Stimulated activated CD8-positive, alpha-beta memory T cell treated with anti-CD3 and anti-CD28 coated beads, Interleukin-4, amount 100 ng/mL, for 48 hours (primary cell): ENCODE measurements around the gene CACNA2D3.

Source experiments
- DNase-seq: peaks from one replicate; pipeline ENCODE4 v3.0.0-alpha.2; 2020

The CACNA2D3 gene

DNA sequence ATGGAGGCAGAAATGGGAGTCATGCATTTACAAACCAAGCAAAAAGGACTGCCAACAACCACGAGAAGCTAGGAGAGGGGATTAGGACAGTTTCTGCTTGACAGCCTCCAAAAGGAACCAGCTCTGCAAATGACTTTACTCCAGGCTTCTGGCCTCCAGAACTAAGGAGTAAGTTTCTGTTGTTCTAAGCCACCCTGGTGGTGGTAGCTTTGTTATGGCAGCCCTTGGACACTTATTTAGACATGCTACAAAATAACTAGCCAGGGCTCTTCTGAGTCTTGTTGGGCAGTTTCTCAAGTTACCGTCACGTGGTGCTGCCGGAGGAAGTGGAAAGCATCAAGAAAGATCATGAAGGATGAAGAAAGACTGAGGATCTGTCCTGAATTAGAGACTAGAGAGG is 419.0 kb downstream of the CACNA2D3 start:
- DNase-seq, result no peak

DNA sequence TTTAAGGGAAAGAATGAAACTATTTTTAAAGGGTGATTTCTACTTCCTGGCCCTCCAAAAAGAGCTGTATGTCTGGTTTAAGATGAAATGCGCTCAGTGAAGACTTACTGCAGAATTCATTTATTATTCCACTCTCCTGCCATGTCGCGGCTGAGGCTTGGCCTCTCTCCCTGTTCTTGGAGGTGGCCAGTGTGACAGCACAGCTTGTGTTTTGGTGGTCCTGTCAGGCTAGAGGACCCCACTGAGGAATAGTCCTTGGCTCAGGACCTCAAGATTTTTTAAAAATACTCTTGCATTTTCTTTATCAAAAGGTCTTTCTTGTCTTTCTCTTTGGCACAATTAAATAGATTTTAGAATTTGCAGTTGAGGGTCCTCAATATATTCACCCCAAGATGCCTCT is 421.1 kb downstream of the CACNA2D3 start:
- no peak for DNase-seq

DNA sequence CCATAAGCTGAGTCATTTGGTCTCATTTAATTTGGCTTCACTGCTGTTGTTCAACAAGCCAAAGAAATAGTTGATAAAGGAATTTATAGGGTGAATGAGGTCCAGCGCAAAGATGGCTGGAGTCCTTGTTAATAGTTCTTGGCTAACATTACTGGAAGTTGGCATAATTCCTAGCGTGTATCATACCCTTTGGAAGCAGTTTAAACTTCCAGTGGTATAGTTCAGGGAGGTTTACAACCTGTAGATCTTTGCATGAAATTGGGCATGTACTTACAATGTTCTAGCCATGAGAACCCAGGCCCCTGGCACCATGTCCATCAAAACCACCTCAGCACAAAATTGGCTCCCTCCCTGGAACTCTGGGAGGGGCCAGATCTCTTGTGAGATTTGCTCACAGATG is 424.7 kb downstream of the CACNA2D3 start:
- no peak for DNase-seq

DNA sequence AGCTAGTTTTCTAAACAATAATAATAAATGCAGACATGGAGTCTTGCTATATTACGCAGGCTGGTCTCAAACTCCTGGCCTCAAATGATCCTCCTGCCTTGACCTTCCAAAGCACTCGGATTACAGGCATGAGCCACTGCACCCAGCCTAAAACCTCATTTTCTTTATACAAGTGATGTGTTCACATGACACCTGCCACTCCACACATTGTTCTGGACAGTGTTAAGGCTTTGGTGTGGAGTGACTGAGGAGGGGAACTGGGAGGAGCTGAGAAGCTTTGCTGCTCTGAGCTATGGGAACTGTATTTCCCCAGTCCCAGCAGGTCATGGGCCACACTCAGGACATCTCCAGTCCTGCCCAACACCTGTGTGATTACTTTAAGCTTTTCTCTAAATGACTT is 425.5 kb downstream of the CACNA2D3 start:
- no peak for DNase-seq

DNA sequence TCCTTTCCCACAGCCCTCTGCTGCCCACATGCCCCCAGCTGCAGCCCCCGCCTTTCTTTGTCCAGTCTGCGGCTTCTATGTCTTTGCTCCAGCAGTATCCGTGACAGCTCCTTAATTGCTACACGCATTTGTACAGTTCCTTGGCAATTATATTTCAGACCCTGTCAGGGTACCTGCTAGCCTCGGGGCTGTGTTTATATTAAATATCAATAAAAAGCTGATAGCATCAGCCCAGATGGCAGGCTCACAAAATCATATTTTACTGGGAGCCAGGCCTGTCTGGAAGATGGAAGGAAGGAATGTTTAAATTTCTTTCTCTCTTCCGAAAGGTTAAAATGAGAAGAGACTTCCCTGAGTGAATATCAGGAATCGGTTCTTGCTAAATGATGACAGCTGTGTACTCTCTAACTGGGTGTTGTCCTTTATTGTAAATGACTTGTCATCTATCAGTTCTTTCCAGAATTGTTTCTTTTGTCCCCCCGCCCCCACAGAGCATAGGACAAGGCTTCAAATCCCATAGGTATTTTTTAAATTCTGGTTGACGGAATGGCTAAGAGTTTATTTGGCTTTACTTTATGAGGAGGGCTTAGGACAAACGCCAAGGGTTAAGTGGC is 427.4 kb downstream of the CACNA2D3 start:
- no peak for DNase-seq

DNA sequence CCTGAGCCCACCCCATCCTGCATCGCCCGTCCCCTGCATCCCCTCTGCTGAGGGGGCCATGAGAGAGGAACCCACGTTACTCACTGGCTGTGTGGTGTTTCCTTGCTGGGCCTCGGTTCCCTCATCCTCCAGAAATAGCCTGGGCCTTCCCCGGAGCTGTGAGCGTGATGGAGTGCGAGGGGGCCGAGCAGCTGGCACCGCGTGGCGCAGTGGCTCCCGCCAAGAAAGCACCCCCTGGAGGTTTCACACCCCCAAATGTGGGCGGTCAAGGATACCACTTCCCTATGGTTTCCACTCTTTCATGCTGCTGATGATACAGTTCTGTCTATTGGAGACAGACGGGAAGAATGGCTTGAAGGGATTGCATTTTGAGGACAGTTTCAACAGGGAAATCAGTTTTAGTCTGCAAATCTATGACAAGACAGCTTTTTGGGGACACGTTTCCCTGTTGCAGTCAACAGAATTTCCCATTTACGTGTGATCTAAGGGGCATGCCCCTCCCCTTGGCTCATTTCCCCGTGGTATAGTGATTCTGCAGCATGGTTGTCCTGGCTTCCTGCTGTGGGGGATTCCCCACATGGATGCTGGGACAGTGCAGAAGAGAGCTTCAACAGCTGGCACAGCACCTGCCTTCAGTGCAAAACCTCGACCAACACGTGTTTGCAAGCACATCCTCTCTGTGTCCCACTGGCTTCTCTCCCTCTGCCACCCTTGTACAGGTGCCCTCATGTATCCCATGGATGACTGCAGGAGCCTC is 428.0 kb downstream of the CACNA2D3 start:
- no peak for DNase-seq

DNA sequence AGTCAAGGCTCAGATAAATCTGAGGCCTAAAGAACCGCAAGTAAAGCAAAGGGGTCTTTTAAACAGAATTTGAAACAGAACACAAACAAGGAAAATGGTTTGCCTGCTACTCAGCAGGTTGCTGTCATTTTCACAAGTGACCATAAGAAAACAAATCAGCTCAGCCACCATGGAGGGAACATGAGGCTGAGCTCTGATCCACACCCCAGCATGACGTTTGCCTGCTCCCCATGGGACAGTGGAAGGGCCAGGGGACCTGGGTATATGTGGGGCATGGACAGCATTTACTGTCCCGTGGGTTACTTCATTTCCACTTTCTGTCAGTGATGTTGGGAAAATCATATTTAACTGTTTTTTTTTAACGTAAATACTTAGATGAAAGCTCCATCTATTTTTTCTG is 434.3 kb downstream of the CACNA2D3 start:
- DNase-seq, result no peak

DNA sequence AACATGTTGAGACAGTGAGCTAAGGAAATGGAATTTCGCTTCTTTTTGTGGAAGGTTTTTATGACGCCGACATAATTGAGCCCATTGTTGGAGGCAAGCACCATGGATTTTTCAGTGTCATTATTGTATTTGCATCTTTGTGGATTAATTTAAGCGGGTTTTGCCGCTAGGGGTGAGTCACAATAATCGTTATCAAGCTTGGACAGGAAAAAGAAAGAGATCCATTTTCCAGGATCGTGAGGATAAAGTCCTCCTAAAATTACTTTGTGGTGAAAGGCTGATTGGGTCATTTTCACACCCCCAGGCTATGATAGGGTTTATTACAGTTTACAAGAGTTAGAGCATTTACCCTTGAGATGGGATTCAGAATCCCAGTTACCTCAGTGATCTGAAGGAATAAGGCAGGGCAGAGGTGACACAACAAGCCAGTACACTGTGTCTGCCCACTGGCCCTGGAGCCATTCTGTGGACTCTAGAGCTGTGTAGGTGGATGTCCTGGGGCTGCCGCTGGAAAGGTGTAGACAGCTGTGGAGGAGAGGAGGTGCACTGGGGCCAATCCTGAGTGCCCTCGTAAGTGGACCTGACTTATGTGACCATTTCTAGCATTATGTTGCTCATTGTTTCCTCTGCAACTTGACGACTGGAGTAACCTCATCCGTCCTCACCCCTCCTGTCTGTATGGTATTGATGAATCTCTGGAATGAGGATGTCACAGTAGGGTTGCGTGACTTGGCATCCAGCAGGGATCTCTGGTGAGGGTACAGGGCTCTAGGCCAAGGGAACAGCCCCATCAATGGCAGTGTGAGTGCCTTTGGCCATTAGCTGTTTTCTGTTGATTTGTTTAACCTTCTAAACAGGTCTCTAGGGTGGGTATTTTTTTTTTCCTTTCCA is 435.4 kb downstream of the CACNA2D3 start:
- no peak for DNase-seq

DNA sequence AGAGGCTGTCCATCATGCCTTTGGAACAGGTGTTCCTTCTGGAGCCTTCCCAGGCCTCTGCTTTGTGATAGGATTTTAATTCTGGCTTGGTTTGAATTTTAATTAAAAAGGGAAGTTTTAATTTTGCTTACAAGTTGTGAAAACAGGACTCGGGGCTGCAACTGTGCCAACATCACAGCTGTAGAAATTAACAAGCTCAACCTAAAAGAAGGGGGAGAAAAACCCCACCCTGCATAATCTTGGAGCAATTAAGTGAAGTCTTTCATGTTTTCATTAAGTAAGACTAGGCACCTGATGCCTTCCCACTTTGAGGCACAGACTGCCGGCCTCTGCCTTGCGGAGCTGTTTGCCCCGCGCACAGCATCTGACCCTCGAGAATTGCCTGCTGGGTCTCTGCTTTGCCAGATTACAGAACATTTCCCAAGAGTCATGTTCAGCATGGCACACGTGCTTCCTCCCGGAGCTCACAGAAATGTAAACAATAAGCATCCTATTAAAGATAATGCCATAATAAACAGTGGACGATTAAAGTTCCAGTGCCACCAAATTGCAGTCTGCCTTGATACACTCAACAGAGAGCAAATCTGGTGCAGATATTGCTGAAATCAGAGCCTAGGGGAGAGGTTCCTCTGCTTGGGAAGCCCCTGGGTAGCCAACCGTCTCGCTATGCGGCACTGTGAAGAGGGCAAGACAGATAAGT is 441.3 kb downstream of the CACNA2D3 start:
- no peak for DNase-seq

DNA sequence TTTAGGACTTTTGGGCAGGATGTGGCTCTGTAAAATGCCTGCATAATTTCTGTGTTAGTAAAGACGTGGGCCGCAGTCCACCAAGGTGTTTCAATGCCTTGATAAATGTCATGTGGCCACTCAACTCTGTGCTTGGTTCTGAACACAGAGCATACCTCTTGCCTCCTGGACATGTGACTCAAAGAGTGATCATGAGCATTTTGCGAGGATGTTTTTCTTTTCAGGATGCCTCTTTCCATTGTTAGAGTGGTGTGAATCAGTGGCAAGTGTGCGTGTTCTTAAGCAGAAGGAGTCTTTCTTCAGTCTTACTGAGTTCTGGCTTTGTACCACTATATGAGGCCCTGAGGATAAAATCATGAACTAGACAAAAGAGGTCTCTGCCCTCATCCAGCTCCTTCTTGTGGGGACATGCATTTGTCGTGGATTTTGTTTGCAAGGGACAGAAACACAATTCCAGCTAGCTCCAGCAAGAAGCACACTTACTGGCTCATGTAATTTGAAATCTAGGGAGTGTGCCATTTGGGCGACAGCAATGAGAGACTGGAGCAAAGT is 442.1 kb downstream of the CACNA2D3 start:
- no peak for DNase-seq

DNA sequence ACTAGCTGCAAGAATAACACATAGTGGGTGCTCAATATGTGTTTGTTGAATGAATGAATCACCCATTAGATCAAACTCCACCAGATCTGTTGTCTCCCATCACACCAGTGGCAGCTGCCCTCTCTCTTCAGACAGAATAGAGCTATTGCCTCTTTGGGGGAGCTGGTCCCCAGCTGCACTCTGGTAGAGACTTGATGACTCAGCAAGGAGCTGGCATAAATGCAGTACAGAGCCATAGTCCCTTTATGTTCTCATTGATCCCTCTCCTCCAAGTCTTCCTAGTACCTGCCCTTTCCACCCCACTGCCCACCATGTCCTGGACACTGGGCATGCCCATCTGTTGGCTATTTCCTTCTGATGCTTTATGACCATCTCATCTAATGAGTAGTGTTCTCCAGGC is 443.6 kb downstream of the CACNA2D3 start:
- DNase-seq, result no peak

DNA sequence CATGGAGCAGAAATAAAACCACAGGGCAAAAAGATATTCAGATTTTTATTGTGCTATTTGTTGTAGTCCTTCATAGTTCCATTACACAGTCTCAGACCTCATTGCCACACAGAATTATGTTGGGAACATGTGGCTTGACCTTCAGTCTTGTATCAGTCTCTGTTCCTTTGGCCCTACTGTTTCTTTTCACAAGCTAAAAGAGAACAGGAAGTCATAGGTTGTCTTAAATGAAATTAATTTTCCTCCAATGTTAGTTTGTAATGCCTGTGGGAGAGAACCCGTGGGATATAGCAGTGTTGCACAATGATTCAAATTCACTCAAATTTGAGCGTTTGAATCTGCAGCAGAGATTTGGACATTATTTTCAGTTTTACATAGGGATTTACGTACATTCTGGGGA is 445.6 kb downstream of the CACNA2D3 start:
- no peak for DNase-seq

DNA sequence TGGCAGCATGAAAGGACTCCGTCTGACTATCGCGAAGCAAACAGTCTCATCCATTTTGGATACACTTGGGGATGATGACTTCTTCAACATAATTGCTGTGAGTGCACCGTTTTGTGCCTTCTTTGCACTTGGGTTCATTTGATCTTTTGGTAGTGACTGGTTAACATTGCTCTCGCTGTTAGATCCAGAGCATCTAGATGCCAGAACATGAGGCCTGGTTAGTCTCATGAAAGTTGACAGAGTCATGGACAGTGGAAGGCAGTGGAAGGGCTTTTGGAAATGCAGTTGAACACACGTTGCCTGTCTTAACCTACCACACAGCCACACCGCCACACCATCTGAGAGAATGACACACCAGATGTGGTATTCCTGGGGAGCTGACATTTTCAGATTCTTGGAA is 447.7 kb downstream of the CACNA2D3 start:
- no peak for DNase-seq

DNA sequence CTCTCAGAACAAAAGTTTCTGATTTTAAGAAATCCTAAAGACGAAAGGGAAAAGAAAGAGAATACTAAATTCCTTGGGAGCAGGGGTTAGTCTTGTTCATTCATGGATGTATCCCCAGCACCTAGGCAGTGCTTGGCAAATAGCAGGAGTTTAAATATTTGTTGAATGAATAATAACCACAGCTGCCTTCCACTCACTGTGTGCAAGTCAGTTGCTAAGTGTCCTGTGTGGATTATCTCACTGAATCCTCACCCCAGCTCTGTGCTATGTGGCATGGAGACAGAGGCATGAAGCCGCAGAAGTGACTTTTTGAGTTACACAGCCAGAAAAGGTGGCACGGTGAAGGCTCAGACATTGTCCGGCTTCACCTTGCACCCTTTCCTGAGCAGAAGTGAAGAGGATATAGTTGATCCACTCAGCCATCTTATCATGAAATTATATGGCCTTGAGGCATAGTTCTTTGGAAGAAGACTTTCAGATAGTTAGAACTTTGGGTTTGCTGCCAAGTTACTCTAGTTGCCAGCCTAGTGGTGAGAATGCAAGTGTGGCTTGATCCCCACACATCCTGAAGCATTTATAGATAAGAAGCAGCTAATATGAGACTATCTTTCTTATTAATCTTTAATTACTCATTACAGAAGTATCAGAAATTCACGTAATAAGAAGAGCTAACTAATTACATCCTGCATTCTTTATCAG is 450.0 kb downstream of the CACNA2D3 start:
- DNase-seq, result no peak

DNA sequence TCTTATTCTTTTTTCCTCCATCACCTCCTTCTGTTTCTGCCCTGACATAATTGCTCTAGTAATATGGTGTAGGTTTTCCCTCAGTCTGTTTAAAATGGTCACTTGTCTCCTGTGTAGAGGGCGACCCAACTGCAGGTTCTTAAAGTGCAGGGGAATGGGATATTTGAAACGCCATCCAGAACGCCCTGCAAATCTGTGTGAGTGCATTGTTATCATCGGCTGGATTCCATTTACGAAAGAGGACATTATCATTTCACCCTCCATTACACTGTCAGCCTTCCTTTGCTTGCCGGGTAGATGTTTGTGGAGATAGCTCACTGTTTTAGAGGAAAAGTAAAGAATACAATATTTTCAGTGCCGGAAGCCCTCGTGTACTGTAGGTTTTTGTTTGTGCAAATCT is 451.5 kb downstream of the CACNA2D3 start:
- no peak for DNase-seq

DNA sequence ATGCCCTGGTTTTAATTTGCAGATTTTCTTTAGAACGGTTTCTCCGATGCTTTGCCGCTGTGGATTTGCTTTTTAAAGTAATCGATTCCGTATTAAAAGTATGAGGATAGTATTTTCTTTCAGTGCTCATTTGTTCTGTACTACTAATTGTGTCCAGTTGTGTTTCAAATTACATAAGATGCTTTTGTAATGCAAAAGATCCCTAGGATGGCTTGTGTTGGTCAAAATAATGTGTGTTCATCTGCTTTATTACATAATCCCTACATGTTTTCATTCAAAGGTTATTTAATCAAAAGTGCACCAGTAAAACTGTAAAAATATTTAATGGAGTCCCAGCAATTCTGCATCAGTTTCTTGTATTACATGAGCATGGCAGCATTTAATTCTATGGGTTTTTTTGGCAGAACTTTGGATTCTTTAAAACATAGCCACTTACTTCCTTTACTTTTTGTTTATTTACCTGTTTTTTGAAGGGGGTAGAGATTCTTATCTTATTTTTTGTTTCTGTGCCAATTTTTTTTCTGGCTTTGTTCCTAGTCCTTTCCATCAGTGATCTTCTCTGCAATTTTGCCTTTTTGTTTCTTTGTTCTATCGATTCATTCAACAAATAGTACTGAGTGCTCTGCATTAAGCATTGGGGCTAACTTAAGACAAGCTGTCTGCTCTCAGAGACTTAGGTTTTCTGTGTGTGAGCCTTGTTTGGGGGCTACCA is 452.7 kb downstream of the CACNA2D3 start:
- DNase-seq, result no peak

DNA sequence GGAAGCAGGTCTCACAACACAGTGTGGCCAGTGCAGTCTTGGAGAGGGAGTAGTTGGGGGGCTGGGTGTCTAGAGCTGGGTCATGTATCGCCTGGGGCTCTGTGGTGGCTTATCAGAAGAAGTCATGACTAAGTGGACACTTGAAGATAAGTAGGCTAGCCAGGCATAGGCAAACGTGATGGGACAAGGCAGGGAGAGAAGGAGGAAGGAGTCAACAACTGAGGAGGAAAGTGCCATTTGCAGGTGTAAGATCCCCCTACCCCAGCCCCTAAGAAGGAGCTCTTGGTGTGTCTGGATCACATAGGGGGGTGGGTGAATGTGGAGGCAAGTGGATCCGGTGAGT is 453.2 kb downstream of the CACNA2D3 start:
- no peak for DNase-seq

DNA sequence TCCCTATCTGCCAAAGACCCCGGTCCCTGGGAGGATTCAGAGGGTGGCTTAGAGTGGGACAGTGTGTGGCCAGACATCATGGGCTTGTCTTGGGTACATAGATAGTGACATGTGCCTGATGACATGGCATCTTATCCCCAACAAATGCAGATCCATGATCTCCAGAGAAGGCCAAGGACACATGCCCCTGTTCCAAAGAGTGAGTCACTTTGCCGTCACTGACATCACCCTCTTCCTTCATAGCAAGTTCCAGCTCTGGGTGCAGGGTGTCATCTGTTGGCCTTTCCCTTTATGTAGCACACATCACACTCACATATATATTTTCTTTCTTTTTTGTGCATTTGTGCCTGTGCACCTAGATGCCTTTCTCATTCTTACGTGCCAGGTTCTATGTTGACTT is 455.0 kb downstream of the CACNA2D3 start:
- no peak for DNase-seq

DNA sequence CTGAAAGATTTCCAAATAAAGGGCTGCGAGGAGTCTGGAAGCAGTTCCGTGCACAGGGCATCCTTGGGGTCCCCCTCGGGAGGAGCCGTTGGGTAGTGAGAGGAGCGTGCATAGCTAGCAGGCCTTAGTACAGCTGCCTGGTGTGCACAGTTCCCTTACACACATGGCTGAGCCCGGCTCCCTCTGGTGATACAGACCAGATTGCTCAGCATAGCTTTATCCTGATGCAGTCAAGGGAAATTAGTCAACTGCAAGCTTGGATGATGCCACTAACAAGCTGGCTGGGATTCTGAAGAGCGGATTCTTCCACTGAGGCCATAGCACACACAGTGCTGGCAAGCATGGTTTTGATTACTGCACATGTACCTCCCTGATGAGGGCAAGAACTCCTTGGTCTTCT is 456.1 kb downstream of the CACNA2D3 start:
- DNase-seq, result no peak

DNA sequence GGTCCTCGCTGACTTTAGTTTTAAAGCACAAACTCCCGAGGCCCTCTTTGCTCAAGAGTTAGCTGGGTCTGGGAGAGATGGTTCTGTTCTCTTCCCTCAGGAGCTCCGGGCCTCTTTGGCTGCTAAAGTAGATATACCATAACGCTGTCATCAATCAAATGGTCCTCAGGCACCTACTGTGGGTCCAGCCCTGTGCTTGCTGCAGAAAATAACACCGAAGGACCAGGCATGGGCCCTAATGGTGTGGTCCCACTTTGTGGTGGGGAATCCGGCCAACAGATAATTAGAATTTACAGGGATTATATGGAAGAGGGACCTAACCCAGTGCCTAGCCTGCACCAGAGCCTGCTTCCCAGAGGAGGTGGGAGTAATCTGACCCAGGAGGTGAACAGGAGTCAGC is 458.1 kb downstream of the CACNA2D3 start:
- no peak for DNase-seq

DNA sequence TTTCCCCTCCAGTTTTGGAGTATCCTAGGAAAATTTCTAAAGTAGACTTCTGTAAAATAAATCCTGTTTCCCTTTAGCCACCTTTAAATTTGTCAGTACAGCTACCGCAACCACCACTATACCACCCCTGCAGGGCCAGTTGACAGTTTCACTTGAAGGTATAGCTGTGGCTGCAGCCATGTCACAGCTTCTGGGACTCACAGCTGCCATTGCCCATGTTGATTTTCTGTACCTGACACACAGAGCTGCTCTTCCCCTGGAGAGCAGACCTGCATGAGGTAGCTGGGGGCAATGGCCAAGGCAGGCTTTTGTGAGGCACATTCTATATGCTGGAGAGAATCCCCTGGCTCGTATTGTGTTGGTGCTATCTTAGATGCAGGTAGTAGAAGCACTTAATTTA is 460.1 kb downstream of the CACNA2D3 start:
- no peak for DNase-seq

DNA sequence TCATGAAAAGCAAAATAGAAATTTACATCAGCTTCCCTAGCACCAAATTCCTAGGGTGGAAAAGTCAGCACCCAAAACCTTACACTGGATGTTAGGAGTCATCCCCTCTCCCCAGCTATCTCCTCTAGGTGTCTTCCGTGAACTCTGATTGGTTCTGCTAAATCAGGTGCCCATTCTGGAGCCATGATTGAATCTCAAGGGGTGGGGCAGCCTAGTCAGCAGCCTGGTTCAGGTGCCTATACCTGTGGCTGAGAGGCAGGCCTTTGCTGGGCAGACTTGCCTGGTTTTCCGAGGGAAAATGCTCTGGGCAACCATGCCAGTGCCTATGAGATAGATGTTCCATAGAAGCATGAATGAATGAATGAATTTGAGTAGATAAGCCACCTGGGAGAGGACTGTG is 468.8 kb downstream of the CACNA2D3 start:
- no peak for DNase-seq
